Transverse colon (tissue), 4 donors: Measurements from ENCODE around the gene PDCD11.

Source experiments
- POLR2A ChIP-seq: fragments of 450-650 bp; IDR thresholded peaks from one replicate; pipeline ENCODE4 v1.6.1; 2016; ENCODE audit warnings: antibody characterized with exemption, mild to moderate bottlenecking, moderate library complexity
- POLR2AphosphoS5 ChIP-seq, 3 donors: sonication (generic); formaldehyde crosslinking; IDR thresholded peaks; one replicate each; pipeline ENCODE4 v1.6.1; 2016; ENCODE audit warnings: antibody characterized with exemption in 3 of 3
- TF ChIP-seq, protein P1 (sequence below), 5 experiments: fragments of 200-600 bp in 3 of 5; fragments of 450-650 bp in 2 of 5; sonication (generic) in 3 of 5; IDR thresholded peaks; 1 replicate in 2 of 5; 2 replicates in 3 of 5; pipeline ENCODE4 v1.5.1; 2016 to 2017; ENCODE audit warnings: antibody characterized with exemption in 5 of 5, inconsistent platforms in 3 of 5, mild to moderate bottlenecking in 2 of 5, moderate library complexity in 1 of 5

DNA sequence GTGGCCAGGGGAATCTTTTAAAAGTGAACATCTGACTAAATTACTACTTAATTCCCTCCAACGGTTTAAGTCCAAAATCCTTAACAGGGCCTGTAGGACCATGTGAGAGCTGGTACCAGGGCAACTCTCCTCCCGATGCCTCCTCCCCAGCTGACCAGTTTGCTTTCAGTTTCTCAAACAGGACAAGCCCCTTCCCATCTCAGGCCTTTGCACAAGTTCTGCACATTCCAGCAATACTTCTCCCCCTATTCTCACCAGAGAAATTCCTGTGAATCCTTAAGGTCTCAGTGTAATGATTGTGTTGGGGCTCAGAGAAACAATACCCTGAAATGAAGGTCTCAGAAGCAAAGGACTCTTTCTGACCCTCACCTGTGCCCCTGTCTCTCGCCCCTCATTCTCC lies 70.3 kb downstream of the PDCD11 start:
- TF ChIP-seq, protein P1, sequence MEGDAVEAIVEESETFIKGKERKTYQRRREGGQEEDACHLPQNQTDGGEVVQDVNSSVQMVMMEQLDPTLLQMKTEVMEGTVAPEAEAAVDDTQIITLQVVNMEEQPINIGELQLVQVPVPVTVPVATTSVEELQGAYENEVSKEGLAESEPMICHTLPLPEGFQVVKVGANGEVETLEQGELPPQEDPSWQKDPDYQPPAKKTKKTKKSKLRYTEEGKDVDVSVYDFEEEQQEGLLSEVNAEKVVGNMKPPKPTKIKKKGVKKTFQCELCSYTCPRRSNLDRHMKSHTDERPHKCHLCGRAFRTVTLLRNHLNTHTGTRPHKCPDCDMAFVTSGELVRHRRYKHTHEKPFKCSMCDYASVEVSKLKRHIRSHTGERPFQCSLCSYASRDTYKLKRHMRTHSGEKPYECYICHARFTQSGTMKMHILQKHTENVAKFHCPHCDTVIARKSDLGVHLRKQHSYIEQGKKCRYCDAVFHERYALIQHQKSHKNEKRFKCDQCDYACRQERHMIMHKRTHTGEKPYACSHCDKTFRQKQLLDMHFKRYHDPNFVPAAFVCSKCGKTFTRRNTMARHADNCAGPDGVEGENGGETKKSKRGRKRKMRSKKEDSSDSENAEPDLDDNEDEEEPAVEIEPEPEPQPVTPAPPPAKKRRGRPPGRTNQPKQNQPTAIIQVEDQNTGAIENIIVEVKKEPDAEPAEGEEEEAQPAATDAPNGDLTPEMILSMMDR (IDR thresholded peaks at IDR 0.05), result no peak
- TF ChIP-seq POLR2A (no peak), POLR2AphosphoS5 (IDR thresholded peaks at IDR 0.05) (no peak)
